ENCODE measurements around the gene RAB11B.

RAB11B gene

DNA sequence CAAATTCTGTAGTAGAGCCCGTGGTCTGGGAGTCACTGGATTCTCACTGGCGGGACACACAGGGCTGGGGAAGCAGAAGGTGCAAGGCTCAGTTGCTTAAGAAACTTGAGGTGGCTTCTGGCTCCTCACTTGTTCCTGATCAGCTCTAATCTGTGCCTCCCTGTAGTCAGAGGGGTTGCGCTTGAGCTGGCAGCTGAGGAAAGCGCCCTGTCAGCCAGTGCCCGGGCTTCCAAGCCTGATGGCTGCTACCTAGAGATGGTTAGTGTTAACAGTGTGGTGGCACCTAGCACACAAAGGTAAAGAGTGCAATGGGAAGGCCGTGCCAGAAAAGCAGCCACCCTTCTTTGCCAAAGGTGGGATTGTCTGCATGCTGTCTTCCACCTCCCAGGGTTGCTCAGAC is 63.5 kb downstream of the RAB11B start:
- TF ChIP-seq, protein P1, sequence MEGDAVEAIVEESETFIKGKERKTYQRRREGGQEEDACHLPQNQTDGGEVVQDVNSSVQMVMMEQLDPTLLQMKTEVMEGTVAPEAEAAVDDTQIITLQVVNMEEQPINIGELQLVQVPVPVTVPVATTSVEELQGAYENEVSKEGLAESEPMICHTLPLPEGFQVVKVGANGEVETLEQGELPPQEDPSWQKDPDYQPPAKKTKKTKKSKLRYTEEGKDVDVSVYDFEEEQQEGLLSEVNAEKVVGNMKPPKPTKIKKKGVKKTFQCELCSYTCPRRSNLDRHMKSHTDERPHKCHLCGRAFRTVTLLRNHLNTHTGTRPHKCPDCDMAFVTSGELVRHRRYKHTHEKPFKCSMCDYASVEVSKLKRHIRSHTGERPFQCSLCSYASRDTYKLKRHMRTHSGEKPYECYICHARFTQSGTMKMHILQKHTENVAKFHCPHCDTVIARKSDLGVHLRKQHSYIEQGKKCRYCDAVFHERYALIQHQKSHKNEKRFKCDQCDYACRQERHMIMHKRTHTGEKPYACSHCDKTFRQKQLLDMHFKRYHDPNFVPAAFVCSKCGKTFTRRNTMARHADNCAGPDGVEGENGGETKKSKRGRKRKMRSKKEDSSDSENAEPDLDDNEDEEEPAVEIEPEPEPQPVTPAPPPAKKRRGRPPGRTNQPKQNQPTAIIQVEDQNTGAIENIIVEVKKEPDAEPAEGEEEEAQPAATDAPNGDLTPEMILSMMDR (conservative IDR thresholded peaks at IDR 0.05) = no peak

More for the DNA sequence above, 63.5 kb downstream of the RAB11B start:
- H3K27ac ChIP-seq = no peak overlapping the region
